BE2C (cell line): ENCODE results near the gene GREM1. TPM values are rescaled to one million over a fixed set of nuclear protein-coding genes. Genes with fewer than 3 reads are reported as not detected.
A peak's percentile ranks its signal among the peaks of the same experiment; 100 is the strongest.

Experiments
- DNase-seq: peaks from one replicate; pipeline ENCODE4 v3.0.0-alpha.2; 2020
- H3K27me3 ChIP-seq: fragments of 250-450 bp; sonication (Bioruptor Pico); 2 replicates; pipeline ENCODE4 v1.5.1; 2020; ENCODE audit warnings: mild to moderate bottlenecking
- H3K36me3 ChIP-seq: fragments of 250-450 bp; sonication (Bioruptor Pico); 2 replicates; pipeline ENCODE4 v1.5.1; 2020; ENCODE audit warnings: mild to moderate bottlenecking
- H3K4me1 ChIP-seq: fragments of 250-450 bp; sonication (Bioruptor Pico); 2 replicates; pipeline ENCODE4 v1.5.1; 2020
- H3K4me3 ChIP-seq: 2 replicates; pipeline ENCODE4 v1.5.1; 2011; ENCODE audit warnings: low read depth, low read length
- H3K9me3 ChIP-seq: fragments of 250-450 bp; sonication (Bioruptor Pico); 2 replicates; pipeline ENCODE4 v1.5.1; 2020
- CTCF ChIP-seq: IDR thresholded peaks from 2 replicates; pipeline ENCODE4 v1.5.1; 2012; ENCODE audit warnings: mild to moderate bottlenecking, low read depth, low read length
- polyA plus RNA-seq: library from polyadenylated mRNA; unstranded; fragments of >200 nt; gene quantifications from one replicate; pipeline ENCODE4 v1.2.1, GENCODE V29; 2012; ENCODE audit warnings: low read depth, missing spikeins; ENCODE audit not compliant: insufficient read length, insufficient read depth

GREM1 gene
- polyA plus RNA-seq, result 0.05 TPM

- H3K9me3 ChIP-seq, result no peaks in the 10 kb centered on the region
- no peak for TF ChIP-seq CTCF
- H3K36me3 ChIP-seq, result no peaks in the 10 kb centered on the region
- no peak for DNase-seq
- H3K4me1 ChIP-seq, result no peaks in the 10 kb centered on the region
- peaks cover 78% of the 10 kb centered on the region for H3K27me3 ChIP-seq
- peak within 1 kb of the TSS; percentile 27 for H3K4me3 ChIP-seq
These were observed at the start of gene GREM1 for GRCh38 chr15:32717426-32718226. Gene GREM1 (plus strand): TSS chr15:32718004. CDS start chr15:32730691, 12,687 bp downstream.

GRCh38 chr15:32668942-32669341 lies 48.9 kb upstream of the GREM1 start:
- TF ChIP-seq CTCF, result no peak
- Histone ChIP-seq H3K27me3 (no peaks in the 10 kb centered on the region), H3K4me3 (no peak overlapping the region), H3K9me3 (no peaks in the 10 kb centered on the region), H3K4me1 (peaks cover 12% of the 10 kb centered on the region), H3K36me3 (no peaks in the 10 kb centered on the region)
- no peak for DNase-seq

- H3K4me3 ChIP-seq, result peak overlapping the region; percentile 6
- H3K36me3 ChIP-seq, result no peaks in the 10 kb centered on the region
- peaks cover 12% of the 10 kb centered on the region for H3K4me1 ChIP-seq
- H3K27me3 ChIP-seq, result no peaks in the 10 kb centered on the region
- H3K9me3 ChIP-seq, result no peaks in the 10 kb centered on the region
- peak; percentile 87 for DNase-seq
- TF ChIP-seq CTCF, result no peak
These were observed 47.8 kb upstream of the GREM1 start for GRCh38 chr15:32669896-32670611.

- peaks cover 14% of the 10 kb centered on the region for H3K4me1 ChIP-seq
- H3K27me3 ChIP-seq, result no peaks in the 10 kb centered on the region
- no peaks in the 10 kb centered on the region for H3K36me3 ChIP-seq
- no peak for DNase-seq
- H3K9me3 ChIP-seq, result no peaks in the 10 kb centered on the region
- H3K4me3 ChIP-seq, result no peak overlapping the region
- no peak for TF ChIP-seq CTCF
These were observed 47.2 kb upstream of the GREM1 start for GRCh38 chr15:32670623-32671022.

- no peak overlapping the region for H3K4me3 ChIP-seq
These were observed 46.2 kb upstream of the GREM1 start for GRCh38 chr15:32671339-32672325.

More at GRCh38 chr15:32671339-32672325, 46.2 kb upstream of the GREM1 start:
- H3K4me1 ChIP-seq, result peaks cover 16% of the 10 kb centered on the region
- no peaks in the 10 kb centered on the region for H3K36me3 ChIP-seq
- H3K27me3 ChIP-seq, result no peaks in the 10 kb centered on the region
- H3K9me3 ChIP-seq, result no peaks in the 10 kb centered on the region
- no peak for DNase-seq
- no peak for TF ChIP-seq CTCF
